GM04503 (cell line): ENCODE measurements around the gene CDT1.

Experiments
- DNase-seq: peaks from one replicate; pipeline ENCODE4 v3.0.0-alpha.2; 2012; ENCODE audit warnings: low read depth

CDT1 gene

GRCh38 chr16:88856828-88857727 is 53.5 kb downstream of the CDT1 start, which contains the start of the genes GALNS and TRAPPC2L:
TSS of gene GALNS (minus strand) at chr16:88856947. CDS start at chr16:88856877, 70 bp downstream.
TSS of gene TRAPPC2L (plus strand) at chr16:88857127. CDS start at chr16:88857151, 24 bp downstream.
- DNase-seq = peak; percentile 43

- peak; percentile 18 for DNase-seq
These were observed 54.2 kb downstream of the CDT1 start for GRCh38 chr16:88857728-88858339.
